Astrocyte of the hippocampus (primary cell): ENCODE measurements around the gene PEAR1.
"Not testable (repeated sequence)": the region's sequence is repeated elsewhere in the genome, so short reads cannot be mapped to it uniquely, and the experiment has no call there.

Experiments used
- DNase-seq: peaks from one replicate; pipeline ENCODE4 v3.0.0; 2011; ENCODE audit warnings: low read depth, low spot score

PEAR1 gene

GRCh38 chr1:156922986-156923669 is 29.6 kb downstream of the PEAR1 start:
- DNase-seq = no peak

DNA sequence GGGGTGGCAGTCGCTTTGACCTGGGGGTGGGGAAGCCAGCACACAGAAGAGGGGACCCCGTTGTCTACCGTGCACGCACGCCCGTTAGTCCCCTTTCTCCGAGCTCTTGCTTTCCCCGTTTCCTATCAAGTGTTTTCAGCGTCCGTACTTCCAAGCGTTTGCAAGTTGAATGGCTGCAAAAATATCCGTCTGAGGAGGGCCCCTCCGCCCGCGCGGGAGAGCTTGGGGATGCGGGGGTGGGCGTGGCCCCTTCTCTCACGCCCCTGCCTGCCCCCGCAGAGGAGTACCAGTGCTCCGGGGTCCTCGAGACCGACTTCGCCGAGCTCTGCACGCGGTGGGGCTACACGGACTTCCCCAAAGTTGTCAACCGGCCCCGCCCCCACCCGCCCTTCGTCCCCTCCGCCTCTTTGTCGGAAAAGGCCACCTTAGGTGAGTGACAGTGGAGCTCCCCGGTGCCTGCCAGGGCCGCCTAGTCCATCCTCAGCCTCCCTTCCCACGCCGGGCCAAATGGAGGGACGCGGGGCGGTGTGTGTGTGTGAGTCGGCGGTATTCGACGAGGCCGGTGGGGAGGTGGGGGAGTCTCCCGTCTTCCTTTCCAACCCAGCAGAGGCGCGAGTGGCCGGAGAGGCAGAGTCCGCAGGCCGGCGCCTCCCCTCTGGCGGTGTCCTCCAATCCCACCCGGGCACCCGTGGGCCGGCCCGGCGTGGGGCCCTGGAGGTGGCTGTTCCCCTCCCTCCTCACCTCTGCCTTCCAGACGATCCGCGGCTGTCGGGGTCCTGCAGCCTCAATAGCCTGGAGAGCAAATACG is 30.4 kb downstream of the PEAR1 start:
- no peak for DNase-seq

DNA sequence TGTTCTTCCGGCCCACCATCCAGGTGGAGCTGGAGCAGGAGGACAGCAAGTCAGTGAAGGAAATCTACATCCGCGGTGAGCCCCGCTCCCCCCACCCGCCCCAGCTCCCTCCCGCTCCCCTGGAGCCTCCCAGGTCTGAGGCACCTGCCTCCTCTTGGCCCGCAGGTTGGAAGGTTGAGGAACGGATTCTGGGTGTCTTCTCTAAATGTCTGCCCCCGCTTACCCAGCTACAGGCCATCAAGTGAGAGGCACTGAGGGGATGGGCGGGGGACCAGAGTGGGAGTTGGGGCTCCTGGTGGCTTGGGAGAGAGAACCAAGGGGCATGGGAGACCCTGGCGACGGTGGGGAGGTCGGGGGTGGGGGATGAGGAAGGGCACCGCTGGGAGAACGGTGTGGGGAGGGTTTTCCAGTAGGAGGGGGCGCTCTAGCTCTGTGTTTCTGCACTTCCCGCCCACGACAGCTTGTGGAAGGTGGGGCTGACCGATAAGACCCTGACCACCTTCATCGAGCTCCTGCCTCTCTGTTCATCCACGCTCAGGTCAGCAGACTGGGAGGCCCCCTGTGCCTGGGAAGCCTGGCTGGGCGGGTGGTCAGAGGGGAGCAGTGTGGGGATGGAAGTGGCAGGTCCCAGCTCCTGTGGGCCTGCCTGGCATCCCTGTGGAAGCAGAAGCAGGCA is 31.1 kb downstream of the PEAR1 start:
- no peak for DNase-seq

GRCh38 chr1:156925154-156926010 is 31.9 kb downstream of the PEAR1 start:
- no peak for DNase-seq

DNA sequence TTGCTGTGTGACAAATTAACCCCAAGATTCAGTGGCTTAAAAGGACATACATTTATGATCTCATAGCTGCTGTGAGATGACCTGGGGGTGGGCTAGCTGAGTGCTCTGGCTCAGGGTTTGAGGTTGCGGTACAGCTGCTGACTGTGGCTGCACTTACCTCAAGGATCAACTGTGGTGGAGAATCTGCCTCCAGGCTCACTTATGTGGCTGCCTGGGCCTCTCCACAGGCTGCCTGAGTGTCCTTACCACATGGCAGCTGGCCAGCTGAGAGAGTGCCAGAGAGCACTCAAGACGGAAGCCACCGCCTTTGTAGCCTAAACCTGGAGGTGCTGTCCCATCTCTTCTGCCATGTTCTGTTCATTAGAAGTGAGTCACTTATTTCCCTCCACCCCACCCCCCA is 32.7 kb downstream of the PEAR1 start:
- peak; percentile 72 for DNase-seq

GRCh38 chr1:156926695-156927094 is 33.2 kb downstream of the PEAR1 start:
- not testable (repeated sequence) for DNase-seq

GRCh38 chr1:156927215-156928042 is 33.9 kb downstream of the PEAR1 start:
- DNase-seq = peak; percentile 90

GRCh38 chr1:156928043-156928602 is 34.6 kb downstream of the PEAR1 start:
- no peak for DNase-seq

GRCh38 chr1:156929596-156930238 is 36.2 kb downstream of the PEAR1 start:
- DNase-seq = no peak

- DNase-seq = no peak
These were observed 37.0 kb downstream of the PEAR1 start for GRCh38 chr1:156930483-156930882.

- DNase-seq = peak; percentile 49
These were observed 37.9 kb downstream of the PEAR1 start for GRCh38 chr1:156931211-156931952.

DNA sequence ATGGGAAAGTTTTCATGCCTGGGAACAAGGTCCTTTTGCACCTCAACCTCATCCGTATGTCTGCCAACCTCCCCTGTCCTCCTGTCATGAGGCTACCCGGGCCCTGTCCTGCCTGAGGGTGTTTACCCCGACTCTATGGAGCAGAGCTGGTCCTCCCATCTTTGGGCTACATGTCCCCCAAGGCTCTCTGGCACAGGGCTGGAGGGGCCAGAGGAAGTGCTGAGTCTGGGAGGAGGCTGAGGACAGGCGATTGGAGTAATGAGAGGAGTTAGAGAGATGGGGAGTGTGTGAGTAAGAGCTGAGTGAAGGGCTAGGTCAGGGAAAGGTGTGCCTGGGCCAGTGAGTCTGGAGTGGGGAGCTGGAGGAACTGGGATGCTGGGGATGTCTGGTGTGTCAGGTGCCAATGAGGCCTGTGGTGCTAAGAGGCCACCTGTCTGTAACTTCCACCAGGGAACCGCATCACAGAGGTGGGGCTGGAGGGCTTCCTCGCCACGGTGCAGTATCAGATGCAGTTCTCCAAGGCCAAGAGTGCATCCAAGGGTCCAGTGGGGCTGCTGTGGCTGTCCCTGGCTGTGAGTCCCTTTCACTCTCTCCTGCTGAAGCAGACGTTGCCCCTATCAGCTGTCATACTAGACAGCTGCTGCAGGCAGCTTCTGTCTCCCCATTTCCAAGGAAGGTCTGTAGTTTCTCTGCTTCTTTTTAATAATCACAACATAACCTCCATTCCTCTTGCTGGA is 38.6 kb downstream of the PEAR1 start:
- DNase-seq = no peak

DNA sequence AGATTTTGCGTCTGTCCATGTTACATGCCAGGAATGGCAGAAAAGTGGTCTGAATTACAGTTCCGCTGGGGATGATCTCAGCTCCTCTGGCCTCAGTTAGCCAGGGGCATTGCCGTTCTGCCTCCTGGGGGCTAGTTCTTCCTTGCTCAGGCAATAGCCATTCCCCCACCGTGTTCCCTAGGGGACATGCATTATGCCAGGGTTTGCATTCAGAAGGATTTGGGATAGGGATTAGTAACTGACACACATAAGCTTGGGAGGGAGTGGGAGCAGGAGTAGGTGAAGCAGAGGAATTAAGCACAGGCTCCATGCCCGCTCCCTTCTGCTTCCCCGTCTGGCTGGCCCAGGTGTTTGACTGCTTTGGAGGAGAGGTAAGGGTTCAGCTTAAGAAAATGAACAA is 39.6 kb downstream of the PEAR1 start:
- no peak for DNase-seq

DNA sequence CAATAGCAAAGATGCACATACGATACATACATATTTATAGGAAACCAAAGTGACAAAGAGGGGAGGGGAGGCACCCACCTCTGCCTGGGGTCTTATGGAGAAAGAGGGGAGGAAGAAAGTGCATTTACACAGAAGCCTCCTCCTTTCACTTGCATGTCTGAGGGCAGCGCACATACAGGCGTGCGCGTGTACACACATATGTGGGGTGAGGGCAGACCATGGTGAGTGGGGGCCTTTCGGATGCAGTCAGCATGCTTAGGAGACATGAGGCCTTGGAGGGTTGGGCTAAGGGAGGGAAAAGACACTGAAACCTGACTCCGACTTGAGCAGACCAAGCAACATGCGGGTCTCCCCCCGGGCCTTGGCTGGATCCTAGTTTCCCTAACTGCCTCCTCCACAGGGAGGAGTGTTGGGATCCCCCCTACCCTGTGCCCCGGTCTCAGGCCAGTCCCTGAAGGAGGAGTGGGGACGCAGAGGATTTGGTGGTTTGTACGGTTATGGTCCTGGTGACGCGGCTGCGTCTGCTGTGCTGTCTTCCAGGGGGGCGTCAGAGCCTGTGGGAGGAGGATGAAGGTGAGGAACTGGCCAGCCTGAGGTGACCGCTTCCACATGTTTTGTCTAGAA is 42.1 kb downstream of the PEAR1 start:
- DNase-seq = no peak

DNA sequence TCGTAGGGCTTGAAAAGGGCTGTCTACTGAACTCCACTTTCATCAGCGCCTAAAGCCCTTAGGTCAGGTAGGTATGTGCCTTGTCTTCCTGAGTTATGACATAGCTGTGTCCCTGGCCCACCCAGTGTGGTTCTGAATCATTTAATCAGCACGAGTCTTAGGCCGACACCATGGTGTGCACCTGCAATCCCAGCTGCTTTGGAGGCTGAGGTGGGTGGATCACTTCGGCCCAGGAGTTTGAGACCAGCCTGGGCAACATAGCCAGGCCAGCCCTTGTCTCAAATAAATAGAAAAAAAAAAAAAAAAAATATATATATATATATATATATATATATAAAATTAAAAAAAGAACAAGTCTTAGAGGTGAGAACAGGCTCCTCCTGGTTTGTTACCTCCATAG is 42.7 kb downstream of the PEAR1 start:
- DNase-seq = no peak

GRCh38 chr1:156936721-156937220 is 43.3 kb downstream of the PEAR1 start:
- DNase-seq = no peak

DNA sequence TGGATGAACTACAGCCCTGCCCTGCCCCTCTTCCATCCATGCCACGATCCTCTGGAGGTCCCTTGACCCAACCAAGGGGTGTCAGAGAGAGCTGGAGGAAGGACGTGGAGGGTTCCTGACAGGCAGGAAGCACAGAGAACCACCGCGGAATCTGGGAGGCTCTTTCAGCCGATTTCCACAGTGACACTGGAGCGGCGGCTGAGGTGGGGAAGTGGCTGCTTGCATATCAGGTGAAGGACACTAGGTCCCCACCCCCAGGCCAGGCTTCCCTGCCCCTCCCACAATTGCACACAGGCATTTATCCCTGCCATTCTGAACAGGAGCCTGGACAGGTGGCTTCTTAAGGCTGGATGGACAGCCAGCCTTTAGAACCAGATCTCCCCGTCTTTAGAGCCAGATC is 44.4 kb downstream of the PEAR1 start:
- no peak for DNase-seq

DNA sequence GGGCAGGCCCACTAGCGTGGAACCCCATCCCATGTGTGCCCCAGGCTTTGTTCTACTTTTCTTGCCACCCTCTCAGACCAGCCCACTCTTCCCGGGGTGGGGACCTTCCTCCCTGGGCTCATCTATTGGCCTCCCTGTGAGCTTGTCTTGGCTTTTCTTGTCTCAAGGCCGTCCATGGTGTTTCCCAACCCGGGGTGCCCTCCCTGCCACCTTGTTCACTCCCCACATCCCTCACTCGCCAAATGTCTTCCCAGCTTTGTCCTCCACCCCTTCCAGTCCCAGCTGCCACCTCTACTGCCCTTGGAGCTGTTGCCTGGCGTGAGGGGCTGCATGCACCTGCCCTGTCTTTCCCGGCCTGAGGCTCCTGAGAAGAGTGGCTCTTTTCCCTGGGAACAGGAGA is 45.3 kb downstream of the PEAR1 start:
- no peak for DNase-seq
